ENCODE measurements around the gene FAM180B.
"Not testable (repeated sequence)": the region's sequence is repeated elsewhere in the genome, so short reads cannot be mapped to it uniquely, and the experiment has no call there.

FAM180B gene

DNA sequence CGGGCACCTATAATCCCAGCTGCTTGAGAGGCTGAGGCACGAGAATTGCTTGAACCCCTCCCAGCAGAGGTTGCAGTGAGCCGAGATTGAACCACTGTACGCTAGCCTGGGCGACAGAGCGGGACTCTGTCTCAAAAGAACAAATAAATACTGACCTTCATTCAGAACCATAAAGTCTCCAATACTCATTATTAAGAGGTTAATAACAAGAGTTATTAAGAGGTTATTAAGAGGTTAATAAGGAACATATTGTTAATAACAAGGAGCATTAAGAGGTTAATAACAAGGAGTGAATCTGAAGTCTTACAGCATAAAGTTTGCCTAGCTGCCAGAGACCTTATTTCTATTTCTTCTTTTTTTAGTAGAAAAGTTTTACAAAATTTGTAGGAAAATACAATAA, 41.2 kb upstream of the FAM180B start:
- CTCF ChIA-PET = interaction anchor here (0.7 to 1.3 kb wide), 2 partner anchors 9 to 303 kb away, joined by 4 read pairs; no protein-coding TSS in a partner anchor
- POLR2A ChIA-PET = no interaction called here
- no peak for TF ChIP-seq ZNF610 (tag by site-specific recombination; IDR thresholded peaks at IDR 0.05; ENCODE audit: borderline replicate concordance)
- TF ChIP-seq OSR2 (tag by site-specific recombination; IDR thresholded peaks at IDR 0.05) = no peak
- TF ChIP-seq, protein P1, sequence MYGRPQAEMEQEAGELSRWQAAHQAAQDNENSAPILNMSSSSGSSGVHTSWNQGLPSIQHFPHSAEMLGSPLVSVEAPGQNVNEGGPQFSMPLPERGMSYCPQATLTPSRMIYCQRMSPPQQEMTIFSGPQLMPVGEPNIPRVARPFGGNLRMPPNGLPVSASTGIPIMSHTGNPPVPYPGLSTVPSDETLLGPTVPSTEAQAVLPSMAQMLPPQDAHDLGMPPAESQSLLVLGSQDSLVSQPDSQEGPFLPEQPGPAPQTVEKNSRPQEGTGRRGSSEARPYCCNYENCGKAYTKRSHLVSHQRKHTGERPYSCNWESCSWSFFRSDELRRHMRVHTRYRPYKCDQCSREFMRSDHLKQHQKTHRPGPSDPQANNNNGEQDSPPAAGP (tag by site-specific recombination; IDR thresholded peaks at IDR 0.05) = no peak
- no peak for TF ChIP-seq ZEB2 (tag by site-specific recombination; IDR thresholded peaks at IDR 0.05)
- TF ChIP-seq, protein P2, sequence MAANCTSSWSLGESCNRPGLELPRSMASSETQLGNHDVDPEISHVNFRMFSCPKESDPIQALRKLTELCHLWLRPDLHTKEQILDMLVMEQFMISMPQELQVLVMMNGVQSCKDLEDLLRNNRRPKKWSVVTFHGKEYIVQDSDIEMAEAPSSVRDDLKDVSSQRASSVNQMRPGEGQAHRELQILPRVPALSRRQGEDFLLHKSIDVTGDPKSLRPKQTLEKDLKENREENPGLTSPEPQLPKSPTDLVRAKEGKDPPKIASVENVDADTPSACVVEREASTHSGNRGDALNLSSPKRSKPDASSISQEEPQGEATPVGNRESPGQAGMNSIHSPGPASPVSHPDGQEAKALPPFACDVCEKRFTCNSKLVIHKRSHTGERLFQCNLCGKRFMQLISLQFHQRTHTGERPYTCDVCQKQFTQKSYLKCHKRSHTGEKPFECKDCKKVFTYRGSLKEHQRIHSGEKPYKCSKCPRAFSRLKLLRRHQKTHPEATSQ (tag by site-specific recombination; IDR thresholded peaks at IDR 0.05) = no peak
- TF ChIP-seq ZNF501 (tag by site-specific recombination; IDR thresholded peaks at IDR 0.05) = no peak
- no peak for TF ChIP-seq ZNF221 (tag by site-specific recombination; IDR thresholded peaks at IDR 0.05; ENCODE audit: borderline replicate concordance)
- TF ChIP-seq, protein P3, sequence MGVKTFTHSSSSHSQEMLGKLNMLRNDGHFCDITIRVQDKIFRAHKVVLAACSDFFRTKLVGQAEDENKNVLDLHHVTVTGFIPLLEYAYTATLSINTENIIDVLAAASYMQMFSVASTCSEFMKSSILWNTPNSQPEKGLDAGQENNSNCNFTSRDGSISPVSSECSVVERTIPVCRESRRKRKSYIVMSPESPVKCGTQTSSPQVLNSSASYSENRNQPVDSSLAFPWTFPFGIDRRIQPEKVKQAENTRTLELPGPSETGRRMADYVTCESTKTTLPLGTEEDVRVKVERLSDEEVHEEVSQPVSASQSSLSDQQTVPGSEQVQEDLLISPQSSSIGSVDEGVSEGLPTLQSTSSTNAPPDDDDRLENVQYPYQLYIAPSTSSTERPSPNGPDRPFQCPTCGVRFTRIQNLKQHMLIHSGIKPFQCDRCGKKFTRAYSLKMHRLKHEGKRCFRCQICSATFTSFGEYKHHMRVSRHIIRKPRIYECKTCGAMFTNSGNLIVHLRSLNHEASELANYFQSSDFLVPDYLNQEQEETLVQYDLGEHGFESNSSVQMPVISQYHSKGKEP (tag by site-specific recombination; IDR thresholded peaks at IDR 0.05) = no peak
- TF ChIP-seq, protein P4, sequence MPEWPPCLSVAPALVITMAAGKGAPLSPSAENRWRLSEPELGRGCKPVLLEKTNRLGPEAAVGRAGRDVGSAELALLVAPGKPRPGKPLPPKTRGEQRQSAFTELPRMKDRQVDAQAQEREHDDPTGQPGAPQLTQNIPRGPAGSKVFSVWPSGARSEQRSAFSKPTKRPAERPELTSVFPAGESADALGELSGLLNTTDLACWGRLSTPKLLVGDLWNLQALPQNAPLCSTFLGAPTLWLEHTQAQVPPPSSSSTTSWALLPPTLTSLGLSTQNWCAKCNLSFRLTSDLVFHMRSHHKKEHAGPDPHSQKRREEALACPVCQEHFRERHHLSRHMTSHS (tag by site-specific recombination; IDR thresholded peaks at IDR 0.05) = no peak
- no peak for TF ChIP-seq ZNF366 (tag by site-specific recombination; conservative IDR thresholded peaks at IDR 0.05)
- TF ChIP-seq ZBTB1 (tag by site-specific recombination; IDR thresholded peaks at IDR 0.05) = no peak
- no peak for TF ChIP-seq ZNF416 (tag by site-specific recombination; IDR thresholded peaks at IDR 0.05)
- no peak for TF ChIP-seq FEZF1 (tag by site-specific recombination; IDR thresholded peaks at IDR 0.05)
- no peak for TF ChIP-seq GLIS1 (tag by site-specific recombination; IDR thresholded peaks at IDR 0.05)
- TF ChIP-seq ZFP41 (tag by site-specific recombination; IDR thresholded peaks at IDR 0.05; ENCODE audit: borderline replicate concordance) = no peak
- no peak for TF ChIP-seq ZNF248 (tag by site-specific recombination; IDR thresholded peaks at IDR 0.05)
- TF ChIP-seq, protein P5, sequence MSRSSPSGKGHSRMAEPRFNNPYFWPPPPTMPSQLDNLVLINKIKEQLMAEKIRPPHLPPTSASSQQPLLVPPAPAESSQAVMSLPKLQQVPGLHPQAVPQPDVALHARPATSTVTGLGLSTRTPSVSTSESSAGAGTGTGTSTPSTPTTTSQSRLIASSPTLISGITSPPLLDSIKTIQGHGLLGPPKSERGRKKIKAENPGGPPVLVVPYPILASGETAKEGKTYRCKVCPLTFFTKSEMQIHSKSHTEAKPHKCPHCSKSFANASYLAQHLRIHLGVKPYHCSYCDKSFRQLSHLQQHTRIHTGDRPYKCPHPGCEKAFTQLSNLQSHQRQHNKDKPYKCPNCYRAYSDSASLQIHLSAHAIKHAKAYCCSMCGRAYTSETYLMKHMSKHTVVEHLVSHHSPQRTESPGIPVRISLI (tag by site-specific recombination; IDR thresholded peaks at IDR 0.05) = no peak
- TF ChIP-seq ZNF394 (tag by site-specific recombination; IDR thresholded peaks at IDR 0.05; ENCODE audit: borderline replicate concordance) = no peak
- no peak for TF ChIP-seq ZNF24 (tag by site-specific recombination; IDR thresholded peaks at IDR 0.05)
- no peak for TF ChIP-seq ZNF169 (tag by site-specific recombination; IDR thresholded peaks at IDR 0.05)
- peaks cover 0 to 12% of the 10 kb centered on the region in 2 experiments; a peak in 2 of 3 replicates for H3K36me3 ChIP-seq (ENCODE audit: control insufficient read depth in 2 of 2, insufficient read depth in 1 of 2, low read length in 2 of 2)
- H3K4me1 ChIP-seq (ENCODE audit: control insufficient read depth, insufficient read depth, low read length) = peaks cover 1% of the 10 kb centered on the region; the same call in 1 of the 2 replicates
- no peak overlapping the region for H3K27ac ChIP-seq (ENCODE audit: extremely low read depth, low read depth, low read length)
- no peak overlapping the region for H3K4me3 ChIP-seq (ENCODE audit: low read depth, low read length)
- H3K9me3 ChIP-seq (ENCODE audit: control insufficient read depth, insufficient read depth, low read depth, low read length) = no peaks in the 10 kb centered on the region

DNA sequence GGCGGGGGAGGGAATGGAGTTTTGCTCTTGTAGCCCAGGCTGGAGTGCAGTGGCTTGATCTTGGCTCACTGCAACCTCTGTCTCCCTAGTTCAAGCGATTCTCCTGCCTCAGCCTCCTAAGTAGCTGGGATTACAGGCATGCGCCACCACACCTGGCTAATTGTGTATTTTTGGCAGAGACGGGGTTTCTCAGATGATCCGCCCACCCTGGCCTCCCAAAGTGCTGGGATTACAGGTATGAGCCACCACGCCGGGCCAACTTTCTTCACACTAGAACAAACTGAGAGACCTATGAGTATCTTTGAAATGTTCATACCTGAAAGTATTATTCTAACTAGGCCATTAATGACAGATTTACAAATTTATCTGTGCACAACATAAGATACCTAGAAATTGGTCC, 40.2 kb upstream of the FAM180B start:
- not testable (repeated sequence) for H3K4me1 ChIP-seq (ENCODE audit: control insufficient read depth, insufficient read depth, low read length); H3K4me3 ChIP-seq (ENCODE audit: low read depth, low read length)

More for the DNA sequence above, 40.2 kb upstream of the FAM180B start:
- POLR2A ChIA-PET = interaction anchor here (0.6 kb wide), 1 partner anchor 332 kb away, joined by 3 read pairs; the partner anchor contains the start of gene DDB2
- H3K36me3 ChIP-seq (ENCODE audit: control insufficient read depth in 2 of 2, insufficient read depth in 1 of 2, low read length in 2 of 2) = peaks cover 0 to 22% of the 10 kb centered on the region in 2 experiments; a peak in 2 of 3 replicates
- H3K27ac ChIP-seq (ENCODE audit: extremely low read depth, low read depth, low read length); H3K9me3 ChIP-seq (ENCODE audit: control insufficient read depth, insufficient read depth, low read depth, low read length); CTCF ChIA-PET: not testable (repeated sequence)

Measured in HEK293 (cell line).